ENCODE results near the gene FOXD3.
"Not testable (repeated sequence)": the region's sequence is repeated elsewhere in the genome, so short reads cannot be mapped to it uniquely, and the experiment has no call there.

FOXD3 gene

GRCh38 chr1:63326106-63326472, 3.7 kb downstream of the FOXD3 start:
- Mint-ChIP-seq H3K4me3 (no peak overlapping the region), H3K27me3 (ENCODE audit: low read depth) (peaks cover 80% of the 10 kb centered on the region), H3K36me3 (ENCODE audit: low read depth) (peaks cover 13% of the 10 kb centered on the region), H3K4me1 (ENCODE audit: low read depth) (peaks cover 33% of the 10 kb centered on the region), H3K27ac (peak overlapping the region; percentile 68), H3K9me3 (peaks cover 5% of the 10 kb centered on the region)

- peaks cover 1% of the 10 kb centered on the region for H3K9me3 Mint-ChIP-seq
- H3K4me3 Mint-ChIP-seq, result peak overlapping the region; percentile 34
- H3K4me1 Mint-ChIP-seq (ENCODE audit: low read depth), result peaks cover 28% of the 10 kb centered on the region
- peaks cover 10% of the 10 kb centered on the region for H3K36me3 Mint-ChIP-seq (ENCODE audit: low read depth)
- peak overlapping the region; percentile 68 for H3K27ac Mint-ChIP-seq
- peaks cover 78% of the 10 kb centered on the region for H3K27me3 Mint-ChIP-seq (ENCODE audit: low read depth)
These were observed 4.4 kb downstream of the FOXD3 start for GRCh38 chr1:63326473-63327380.

- Mint-ChIP-seq H3K27me3 (ENCODE audit: low read depth) (peaks cover 76% of the 10 kb centered on the region), H3K27ac (peak overlapping the region; percentile 78), H3K36me3 (ENCODE audit: low read depth) (peaks cover 7% of the 10 kb centered on the region), H3K9me3 (no peaks in the 10 kb centered on the region), H3K4me1 (ENCODE audit: low read depth) (peaks cover 26% of the 10 kb centered on the region), H3K4me3 (peak overlapping the region; percentile 34)
These were observed 5.2 kb downstream of the FOXD3 start for GRCh38 chr1:63327417-63328054.

DNA sequence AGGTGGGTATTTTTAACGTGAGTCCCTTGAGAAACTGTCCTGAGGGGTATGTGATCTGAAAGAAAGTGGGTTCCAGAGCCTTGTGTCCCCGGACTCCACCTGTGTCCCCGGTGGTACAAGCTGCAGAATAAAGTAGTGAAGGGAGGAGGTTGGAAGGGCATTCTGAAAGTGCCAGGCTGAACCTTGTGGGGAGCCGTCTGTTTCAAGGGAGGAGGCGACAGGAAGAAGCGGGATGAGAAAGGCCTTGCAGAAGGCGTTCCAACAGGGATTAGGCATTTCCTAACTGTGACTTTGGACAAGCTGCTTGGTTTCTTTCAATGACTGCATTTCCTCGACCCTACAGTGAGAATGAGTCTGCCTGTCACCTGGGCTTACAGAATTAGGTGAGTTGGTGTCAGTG, 5.8 kb downstream of the FOXD3 start:
- H3K4me3 Mint-ChIP-seq, result peak overlapping the region; percentile 29
- peak overlapping the region; percentile 78 for H3K27ac Mint-ChIP-seq
- peaks cover 7% of the 10 kb centered on the region for H3K36me3 Mint-ChIP-seq (ENCODE audit: low read depth)
- peaks cover 81% of the 10 kb centered on the region for H3K27me3 Mint-ChIP-seq (ENCODE audit: low read depth)
- peaks cover 26% of the 10 kb centered on the region for H3K4me1 Mint-ChIP-seq (ENCODE audit: low read depth)
- H3K9me3 Mint-ChIP-seq, result no peaks in the 10 kb centered on the region

GRCh38 chr1:63328781-63329180, 6.4 kb downstream of the FOXD3 start:
- Mint-ChIP-seq H3K36me3 (ENCODE audit: low read depth) (peaks cover 7% of the 10 kb centered on the region), H3K27me3 (ENCODE audit: low read depth) (peaks cover 81% of the 10 kb centered on the region), H3K9me3 (no peaks in the 10 kb centered on the region), H3K4me1 (ENCODE audit: low read depth) (peaks cover 26% of the 10 kb centered on the region), H3K4me3 (no peak overlapping the region), H3K27ac (no peak overlapping the region)

- Mint-ChIP-seq H3K36me3 (ENCODE audit: low read depth) (peaks cover 6% of the 10 kb centered on the region), H3K9me3 (no peaks in the 10 kb centered on the region), H3K4me3 (peak overlapping the region; percentile 4), H3K4me1 (ENCODE audit: low read depth) (peaks cover 23% of the 10 kb centered on the region), H3K27ac (no peak overlapping the region), H3K27me3 (ENCODE audit: low read depth) (peaks cover 85% of the 10 kb centered on the region)
These were observed 7.4 kb downstream of the FOXD3 start for GRCh38 chr1:63329621-63330330.

GRCh38 chr1:63330331-63330916, 8.1 kb downstream of the FOXD3 start:
- Mint-ChIP-seq H3K27ac (peak overlapping the region; percentile 4), H3K27me3 (ENCODE audit: low read depth) (peaks cover 86% of the 10 kb centered on the region)

DNA sequence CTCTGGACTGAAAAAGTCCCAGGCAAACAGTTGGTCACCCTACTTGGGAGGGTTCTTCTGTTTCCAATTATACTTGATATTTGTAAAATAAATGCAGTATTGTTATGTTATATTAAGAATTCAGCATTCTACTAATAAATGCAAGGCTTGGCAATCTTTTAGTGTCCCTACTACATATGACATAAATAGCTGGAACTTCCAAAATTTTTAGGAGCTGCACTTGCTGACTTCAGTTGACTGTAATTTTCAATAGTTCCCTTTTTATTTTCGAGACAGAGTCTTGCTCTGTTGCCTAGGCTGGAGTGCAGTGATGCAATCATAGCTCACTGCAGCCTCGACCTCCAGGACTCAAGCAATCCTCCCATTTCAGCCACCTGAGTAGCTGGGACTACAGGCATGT, 20.0 kb downstream of the FOXD3 start:
- no peaks in the 10 kb centered on the region for H3K4me1 Mint-ChIP-seq (ENCODE audit: low read depth)
- no peaks in the 10 kb centered on the region for H3K9me3 Mint-ChIP-seq
- H3K36me3 Mint-ChIP-seq (ENCODE audit: low read depth), result no peaks in the 10 kb centered on the region
- peaks cover 8% of the 10 kb centered on the region for H3K27me3 Mint-ChIP-seq (ENCODE audit: low read depth)
- no peak overlapping the region for H3K4me3 Mint-ChIP-seq
- H3K27ac Mint-ChIP-seq, result no peak overlapping the region

More at GRCh38 chr1:63330331-63330916, 8.1 kb downstream of the FOXD3 start:
- no peak overlapping the region for H3K4me3 Mint-ChIP-seq
- no peaks in the 10 kb centered on the region for H3K9me3 Mint-ChIP-seq
- H3K36me3 Mint-ChIP-seq (ENCODE audit: low read depth), result peaks cover 6% of the 10 kb centered on the region
- peaks cover 20% of the 10 kb centered on the region for H3K4me1 Mint-ChIP-seq (ENCODE audit: low read depth)

- Mint-ChIP-seq H3K4me1 (ENCODE audit: low read depth) (no peaks in the 10 kb centered on the region), H3K36me3 (ENCODE audit: low read depth) (no peaks in the 10 kb centered on the region), H3K4me3 (no peak overlapping the region), H3K27ac (no peak overlapping the region), H3K27me3 (ENCODE audit: low read depth) (peaks cover 11% of the 10 kb centered on the region), H3K9me3 (no peaks in the 10 kb centered on the region)
These were observed 21.6 kb downstream of the FOXD3 start for GRCh38 chr1:63343922-63344321.

- Mint-ChIP-seq H3K27me3 (ENCODE audit: low read depth) (peaks cover 36% of the 10 kb centered on the region), H3K9me3 (no peaks in the 10 kb centered on the region), H3K4me1 (ENCODE audit: low read depth) (no peaks in the 10 kb centered on the region), H3K36me3 (ENCODE audit: low read depth) (no peaks in the 10 kb centered on the region), H3K27ac (no peak overlapping the region), H3K4me3 (no peak overlapping the region)
These were observed 28.0 kb downstream of the FOXD3 start for GRCh38 chr1:63350320-63350719.

DNA sequence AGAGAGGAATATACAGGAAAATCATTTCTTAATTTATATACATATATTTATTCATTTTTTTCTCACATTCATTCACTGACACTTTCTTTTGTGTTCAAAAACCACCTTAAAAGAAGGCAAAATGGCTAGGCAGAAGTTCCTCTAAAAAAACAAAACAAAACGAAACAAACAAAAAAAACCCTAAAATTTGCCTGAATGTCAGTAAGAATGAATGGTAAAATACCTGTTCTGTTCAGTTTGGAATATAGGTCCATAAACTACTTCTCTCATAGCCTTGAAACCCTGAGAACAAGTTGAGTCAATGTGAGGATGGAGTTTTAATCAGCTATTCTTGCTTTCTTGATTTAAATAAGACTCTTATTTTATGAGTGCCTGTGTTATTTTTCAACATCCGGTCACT, 30.4 kb downstream of the FOXD3 start:
- Mint-ChIP-seq H3K4me1 (ENCODE audit: low read depth) (no peaks in the 10 kb centered on the region), H3K4me3 (no peak overlapping the region), H3K9me3 (no peaks in the 10 kb centered on the region), H3K27ac (no peak overlapping the region), H3K27me3 (ENCODE audit: low read depth) (peaks cover 31% of the 10 kb centered on the region), H3K36me3 (ENCODE audit: low read depth) (no peaks in the 10 kb centered on the region)

DNA sequence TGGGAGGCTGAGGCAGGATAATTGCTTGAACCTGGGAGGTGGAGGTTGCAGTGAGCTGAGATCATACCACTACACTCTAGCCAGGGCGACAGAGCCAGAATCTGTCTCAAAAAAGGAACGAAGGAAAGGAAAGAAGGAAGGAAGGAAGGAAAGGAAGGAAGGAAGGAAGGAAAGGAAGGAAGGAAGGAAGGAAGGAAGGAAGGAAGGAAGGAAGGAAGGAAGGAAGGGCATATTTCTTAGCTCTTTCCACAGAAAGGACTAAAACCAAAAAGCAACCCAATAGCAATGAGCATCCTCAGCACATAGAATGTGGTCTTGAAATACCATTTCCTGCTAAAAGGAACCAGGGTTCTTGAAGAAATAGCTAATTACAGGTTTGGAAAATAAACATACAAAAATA, 33.9 kb downstream of the FOXD3 start:
- H3K9me3 Mint-ChIP-seq; H3K27ac Mint-ChIP-seq; H3K4me1 Mint-ChIP-seq (ENCODE audit: low read depth); H3K36me3 Mint-ChIP-seq (ENCODE audit: low read depth); H3K4me3 Mint-ChIP-seq: not testable (repeated sequence)
- H3K27me3 Mint-ChIP-seq (ENCODE audit: low read depth), result peaks cover 37% of the 10 kb centered on the region

DNA sequence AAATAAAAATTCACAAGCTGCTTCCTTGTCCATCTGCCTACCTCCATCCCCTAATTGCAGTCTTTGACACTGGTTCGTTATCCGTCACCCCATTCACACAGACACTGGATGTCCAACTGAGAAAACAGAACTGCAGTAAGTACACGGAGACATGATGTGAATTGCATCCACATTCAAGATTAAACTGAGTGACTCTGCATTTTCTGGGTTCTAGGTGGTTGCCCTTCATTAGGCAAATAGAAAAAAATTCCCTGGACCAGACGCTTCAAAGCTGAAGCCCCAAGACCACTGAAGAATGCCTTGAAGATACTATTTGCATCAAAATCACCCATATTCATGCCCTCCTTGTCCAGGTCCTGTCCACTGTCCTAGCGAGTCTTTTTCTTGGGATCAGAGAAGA, 37.2 kb downstream of the FOXD3 start:
- no peaks in the 10 kb centered on the region for H3K9me3 Mint-ChIP-seq

DNA sequence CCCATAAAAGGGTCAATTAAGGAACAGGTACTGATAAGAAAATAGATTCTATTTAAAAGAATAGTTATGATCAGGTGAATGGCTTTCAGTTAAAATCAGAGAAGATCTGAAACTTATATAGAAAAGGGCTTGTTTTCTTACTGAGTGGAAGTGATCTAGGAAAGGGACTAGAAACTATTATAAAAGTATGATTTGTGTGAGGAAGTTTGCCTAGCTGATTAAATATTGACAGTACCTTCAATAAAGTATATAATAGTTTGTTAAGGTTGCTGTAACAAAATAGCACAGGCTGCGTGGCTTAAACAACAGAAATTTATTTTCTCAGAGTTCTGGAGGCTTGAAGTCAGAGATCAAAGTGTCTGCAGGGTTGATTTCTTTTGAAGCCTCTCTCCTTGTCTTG, 39.7 kb downstream of the FOXD3 start:
- H3K9me3 Mint-ChIP-seq, result no peaks in the 10 kb centered on the region
- peaks cover 1% of the 10 kb centered on the region for H3K36me3 Mint-ChIP-seq (ENCODE audit: low read depth)
- no peak overlapping the region for H3K27ac Mint-ChIP-seq
- H3K27me3 Mint-ChIP-seq (ENCODE audit: low read depth), result peaks cover 23% of the 10 kb centered on the region
- H3K4me1 Mint-ChIP-seq (ENCODE audit: low read depth), result peaks cover 2% of the 10 kb centered on the region
- H3K4me3 Mint-ChIP-seq, result no peak overlapping the region

More for the DNA sequence above, 37.2 kb downstream of the FOXD3 start:
- H3K27me3 Mint-ChIP-seq (ENCODE audit: low read depth), result peaks cover 31% of the 10 kb centered on the region
- no peak overlapping the region for H3K4me3 Mint-ChIP-seq
- H3K27ac Mint-ChIP-seq, result no peak overlapping the region
- H3K4me1 Mint-ChIP-seq (ENCODE audit: low read depth), result no peaks in the 10 kb centered on the region
- H3K36me3 Mint-ChIP-seq (ENCODE audit: low read depth), result no peaks in the 10 kb centered on the region

Measured in T-helper 1 cell treated with Interleukin-12 subunit alpha and Interleukin-12 subunit beta and Interleukin-4 antibody, amounts not matched to agents 30 μg/mL and 1 μg/mL, for 36 hours (primary cell).